ENCODE data around the gene NPPB.
A peak's percentile ranks its signal among the peaks of the same experiment; 100 is the strongest.

NPPB gene

GRCh38 chr1:11831945-11832725 lies 26.6 kb downstream of the NPPB start:
- TF ChIP-seq CTCF (IDR thresholded peaks at IDR 0.05; ENCODE audit: low read depth, low read length): no peak
- DNase-seq (ENCODE audit: low read depth in 2 of 2): no peak
- no peak overlapping the region for H3K4me3 ChIP-seq (replicated peaks in 1 of 2; ENCODE audit: low read depth in 2 of 2, low read length in 2 of 2)

- H3K4me3 ChIP-seq (replicated peaks in 1 of 2; ENCODE audit: low read depth in 2 of 2, low read length in 2 of 2): no peak overlapping the region
- DNase-seq (ENCODE audit: low read depth in 2 of 2): no peak
- TF ChIP-seq CTCF (IDR thresholded peaks at IDR 0.05; ENCODE audit: low read depth, low read length): no peak
Observed at GRCh38 chr1:11828511-11828910, 30.2 kb downstream of the NPPB start.

GRCh38 chr1:11826946-11827345 lies 31.8 kb downstream of the NPPB start:
- no peak for DNase-seq (ENCODE audit: low read depth in 2 of 2)
- TF ChIP-seq CTCF (IDR thresholded peaks at IDR 0.05; ENCODE audit: low read depth, low read length): no peak
- H3K4me3 ChIP-seq (replicated peaks in 1 of 2; ENCODE audit: low read depth in 2 of 2, low read length in 2 of 2): no peak overlapping the region

GRCh38 chr1:11825131-11825530 lies 33.6 kb downstream of the NPPB start:
- DNase-seq (ENCODE audit: low read depth in 2 of 2): no peak
- TF ChIP-seq CTCF (IDR thresholded peaks at IDR 0.05; ENCODE audit: low read depth, low read length): no peak
- H3K4me3 ChIP-seq (replicated peaks in 1 of 2; ENCODE audit: low read depth in 2 of 2, low read length in 2 of 2): no peak overlapping the region

- no peak overlapping the region for H3K4me3 ChIP-seq (replicated peaks in 1 of 2; ENCODE audit: low read depth in 2 of 2, low read length in 2 of 2)
- no peak for DNase-seq (ENCODE audit: low read depth in 2 of 2)
- no peak for TF ChIP-seq CTCF (IDR thresholded peaks at IDR 0.05; ENCODE audit: low read depth, low read length)
Observed at GRCh38 chr1:11823366-11824137, 35.2 kb downstream of the NPPB start.

- H3K4me3 ChIP-seq (replicated peaks in 1 of 2; ENCODE audit: low read depth in 2 of 2, low read length in 2 of 2): no peak overlapping the region
- peak; percentile 44 to 65 for DNase-seq (ENCODE audit: low read depth in 2 of 2)
- no peak for TF ChIP-seq CTCF (IDR thresholded peaks at IDR 0.05; ENCODE audit: low read depth, low read length)
Observed at GRCh38 chr1:11822091-11822490, 36.7 kb downstream of the NPPB start.
